ENCODE data around the gene HIRA.

HIRA gene

DNA sequence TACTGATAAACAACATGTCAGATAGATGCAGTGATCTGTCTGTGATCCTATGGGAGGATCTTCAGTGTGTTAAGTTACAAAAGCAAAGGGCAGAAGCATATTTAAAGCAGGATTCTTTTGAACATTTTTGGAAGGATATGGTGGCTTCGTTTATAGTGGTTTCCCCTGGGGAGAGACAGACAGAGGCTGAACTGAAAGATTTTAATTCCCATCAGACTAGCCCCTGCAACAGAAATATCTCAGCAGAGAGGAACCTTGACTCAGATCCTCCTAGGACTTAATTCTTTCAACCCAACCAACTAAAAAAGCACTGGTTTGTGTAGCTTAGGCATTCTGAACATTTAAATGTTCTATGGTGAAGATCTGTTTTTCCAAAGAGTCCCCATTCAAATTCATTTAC lies 145.7 kb downstream of the HIRA start:
- DNase-seq (ENCODE audit: low read depth in 2 of 2): no peak
